ENCODE results near the gene MYLK3. TPM values are rescaled to one million over a fixed set of nuclear protein-coding genes. Genes with fewer than 3 reads are reported as not detected.

Gene MYLK3
- total RNA-seq, 2 experiments from 2014 or later = 0.97 to 2.3 TPM

DNA sequence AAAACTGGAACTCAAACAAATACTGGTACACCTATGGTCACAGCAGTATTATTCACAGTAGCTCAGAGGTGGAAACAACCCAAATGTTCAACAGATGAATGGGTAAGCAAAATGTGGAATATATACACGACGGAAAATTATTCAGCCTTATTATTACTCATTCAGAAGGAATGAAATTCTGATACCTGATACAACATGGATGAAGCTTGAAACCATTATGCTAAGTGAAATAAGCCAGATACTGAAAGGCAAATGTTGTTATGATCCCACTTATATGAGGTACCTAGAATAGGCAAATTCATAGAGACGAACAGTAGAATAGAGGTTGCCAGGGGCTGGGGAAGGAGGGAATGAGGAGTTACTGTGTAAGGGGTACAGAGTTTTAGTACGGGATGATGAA is 27.1 kb upstream of the MYLK3 start:
- POLR2A ChIA-PET = interaction anchor here (0.6 to 1.3 kb wide), 3 partner anchors 17 to 111 kb away, joined by 3 to 4 read pairs (median 3); no protein-coding TSS in a partner anchor
- CTCF ChIA-PET (ENCODE audit: unreplicated experiment) = no interaction called here
- intact Hi-C loops (cut with micrococcal nuclease; ENCODE audit: unreplicated experiment) = no loop called here
- no peak overlapping the region for H2AFZ ChIP-seq (ENCODE audit: low read length)
- H3K4me3 ChIP-seq (ENCODE audit: low read depth, low read length, poor library complexity, severe bottlenecking) = no peak overlapping the region
- BruUV-seq (replicated peaks) = no TSS peak
- no peaks in the 10 kb centered on the region for H3K36me3 ChIP-seq (ENCODE audit: insufficient read depth, low read length)
- H3K27ac ChIP-seq (ENCODE audit: low read depth, low read length, poor library complexity, severe bottlenecking) = no peak overlapping the region
- peaks cover 44% of the 10 kb centered on the region for H3K4me1 ChIP-seq (ENCODE audit: insufficient read depth, low read length, poor library complexity, severe bottlenecking)
- no peaks in the 10 kb centered on the region for H3K9me2 ChIP-seq (ENCODE audit: insufficient read depth, low read length)
- no peak overlapping the region for H3K4me2 ChIP-seq (ENCODE audit: low read length)
- TF ChIP-seq CTCF (conservative IDR thresholded peaks at IDR 0.05; ENCODE audit: low read length) (no peak), EZH2phosphoT487 (IDR thresholded peaks at IDR 0.05; ENCODE audit: borderline replicate concordance, low read depth, low read length) (no peak)
- H4K20me1 ChIP-seq (ENCODE audit: insufficient read depth, low read length) = no peaks in the 10 kb centered on the region
- DNase-seq (ENCODE audit: low spot score) = no peak
- H3K79me2 ChIP-seq (ENCODE audit: insufficient read depth, low read depth, low read length) = no peaks in the 10 kb centered on the region
- H3K9me3 ChIP-seq (ENCODE audit: low read length) = no peaks in the 10 kb centered on the region

DNA sequence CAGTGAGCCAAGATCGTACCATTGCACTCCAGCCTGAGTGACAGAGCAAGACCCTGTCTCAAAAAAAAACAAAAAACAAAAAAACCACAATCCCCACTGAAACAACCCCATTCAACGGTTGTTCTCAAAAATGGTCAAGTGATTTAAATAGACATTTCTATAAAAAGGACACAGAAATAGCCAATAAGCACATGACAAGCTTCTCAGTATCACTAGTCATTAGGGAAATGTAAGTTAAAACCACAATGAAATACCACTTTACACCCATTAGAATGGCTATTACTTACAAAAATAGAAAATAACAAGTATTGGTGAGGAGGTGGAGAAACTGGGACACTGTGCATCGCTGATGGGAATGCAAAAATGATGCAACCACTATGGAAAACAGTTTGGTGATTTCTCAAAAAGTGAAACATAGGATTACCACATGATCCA is 26.6 kb upstream of the MYLK3 start:
- no peaks in the 10 kb centered on the region for H3K9me2 ChIP-seq (ENCODE audit: insufficient read depth, low read length)
- POLR2A ChIA-PET = interaction anchor here (0.6 to 1.3 kb wide), 2 partner anchors 17 to 110 kb away, joined by 3 to 4 read pairs; no protein-coding TSS in a partner anchor
- TF ChIP-seq CTCF (conservative IDR thresholded peaks at IDR 0.05; ENCODE audit: low read length) = no peak
- no peak for TF ChIP-seq EZH2phosphoT487 (IDR thresholded peaks at IDR 0.05; ENCODE audit: borderline replicate concordance, low read depth, low read length)
- H3K4me1 ChIP-seq (ENCODE audit: insufficient read depth, low read length, poor library complexity, severe bottlenecking) = peaks cover 44% of the 10 kb centered on the region
- no peaks in the 10 kb centered on the region for H3K36me3 ChIP-seq (ENCODE audit: insufficient read depth, low read length)
- CTCF ChIA-PET (ENCODE audit: unreplicated experiment) = no interaction called here
- intact Hi-C loops (cut with micrococcal nuclease; ENCODE audit: unreplicated experiment) = no loop called here
- no peaks in the 10 kb centered on the region for H3K9me3 ChIP-seq (ENCODE audit: low read length)
- H3K79me2 ChIP-seq (ENCODE audit: insufficient read depth, low read depth, low read length) = no peaks in the 10 kb centered on the region
- no peak overlapping the region for H2AFZ ChIP-seq (ENCODE audit: low read length)
- BruUV-seq (replicated peaks) = no TSS peak
- no peak overlapping the region for H3K27ac ChIP-seq (ENCODE audit: low read depth, low read length, poor library complexity, severe bottlenecking)
- no peak overlapping the region for H3K4me2 ChIP-seq (ENCODE audit: low read length)
- no peak overlapping the region for H3K4me3 ChIP-seq (ENCODE audit: low read depth, low read length, poor library complexity, severe bottlenecking)
- no peaks in the 10 kb centered on the region for H4K20me1 ChIP-seq (ENCODE audit: insufficient read depth, low read length)
- DNase-seq (ENCODE audit: low spot score) = no peak

- no TSS peak for BruUV-seq (replicated peaks)
- Histone ChIP-seq H3K79me2 (ENCODE audit: insufficient read depth, low read depth, low read length) (no peaks in the 10 kb centered on the region), H3K9me2 (ENCODE audit: insufficient read depth, low read length) (no peaks in the 10 kb centered on the region), H3K4me2 (ENCODE audit: low read length) (peak overlapping the region; percentile 60), H3K4me1 (ENCODE audit: insufficient read depth, low read length, poor library complexity, severe bottlenecking) (peaks cover 44% of the 10 kb centered on the region), H4K20me1 (ENCODE audit: insufficient read depth, low read length) (no peaks in the 10 kb centered on the region), H2AFZ (ENCODE audit: low read length) (peak overlapping the region; percentile 95), H3K4me3 (ENCODE audit: low read depth, low read length, poor library complexity, severe bottlenecking) (peak overlapping the region; percentile 12), H3K36me3 (ENCODE audit: insufficient read depth, low read length) (no peaks in the 10 kb centered on the region), H3K27ac (ENCODE audit: low read depth, low read length, poor library complexity, severe bottlenecking) (peak overlapping the region; percentile 56), H3K9me3 (ENCODE audit: low read length) (no peaks in the 10 kb centered on the region)
- ChIA-PET CTCF (ENCODE audit: unreplicated experiment) (interaction anchor here (1.4 kb wide), 1 partner anchor 29 kb away, joined by 4 read pairs; no protein-coding TSS in a partner anchor), POLR2A (interaction anchor here (0.5 to 1.4 kb wide), 5 partner anchors 17 to 113 kb away, joined by 3 read pairs; no protein-coding TSS in a partner anchor)
- DNase-seq (ENCODE audit: low spot score) = peak; percentile 53
- intact Hi-C loops (cut with micrococcal nuclease; ENCODE audit: unreplicated experiment) = no loop called here
- TF ChIP-seq CTCF (conservative IDR thresholded peaks at IDR 0.05; ENCODE audit: low read length) = no peak
- no peak for TF ChIP-seq EZH2phosphoT487 (IDR thresholded peaks at IDR 0.05; ENCODE audit: borderline replicate concordance, low read depth, low read length)
Measured at GRCh38 chr16:46772463-46772862, 24.3 kb upstream of the MYLK3 start.
